Activated naive CD4-positive, alpha-beta T cell treated with anti-CD3 and anti-CD28 coated beads for 36 hours (primary cell): ENCODE measurements around the gene ARL15. TPM values are rescaled to one million over a fixed set of nuclear protein-coding genes. Genes with fewer than 3 reads are reported as not detected.

Experiments used
- CTCF ChIA-PET: fragments of 350-600 bp; sonication (Branson Sonifier 250); formaldehyde crosslinking; loops from one replicate; lab custom pipeline; 2021; ENCODE audit warnings: antibody characterized with exemption; lab: Charles Lee
- DNase-seq: peaks from one replicate; pipeline ENCODE4 v3.0.0-alpha.2; 2020
- H3K27ac Mint-ChIP-seq: one replicate; pipeline ENCODE4 v1.8.0; 2021; ENCODE audit warnings: mild to moderate bottlenecking, mixed read lengths
- H3K27me3 Mint-ChIP-seq: one replicate; pipeline ENCODE4 v1.8.0; 2021; ENCODE audit warnings: low read depth, mixed read lengths
- H3K36me3 Mint-ChIP-seq: one replicate; pipeline ENCODE4 v1.8.0; 2021; ENCODE audit warnings: low read depth, mixed read lengths
- H3K4me1 Mint-ChIP-seq: one replicate; pipeline ENCODE4 v1.8.0; 2021; ENCODE audit warnings: low read depth, mixed read lengths
- H3K4me3 Mint-ChIP-seq: one replicate; pipeline ENCODE4 v1.8.0; 2021; ENCODE audit warnings: mild to moderate bottlenecking, moderate library complexity, mixed read lengths
- H3K9me3 Mint-ChIP-seq: one replicate; pipeline ENCODE4 v1.8.0; 2021; ENCODE audit warnings: mixed read lengths
- intact Hi-C: fragments of 100-400 bp; cut with micrococcal nuclease; formaldehyde crosslinking; loops from one replicate; pipeline ENCODE4 v1.15.1; 2023
- total RNA-seq, 2 experiments: library from RNA; stranded (reverse); gene quantifications; one replicate each; pipeline ENCODE4 v1.2.3, GENCODE V29; 2021

The ARL15 gene
- total RNA-seq, 2 experiments from 2014 or later: 6.7 to 7.0 TPM

DNA sequence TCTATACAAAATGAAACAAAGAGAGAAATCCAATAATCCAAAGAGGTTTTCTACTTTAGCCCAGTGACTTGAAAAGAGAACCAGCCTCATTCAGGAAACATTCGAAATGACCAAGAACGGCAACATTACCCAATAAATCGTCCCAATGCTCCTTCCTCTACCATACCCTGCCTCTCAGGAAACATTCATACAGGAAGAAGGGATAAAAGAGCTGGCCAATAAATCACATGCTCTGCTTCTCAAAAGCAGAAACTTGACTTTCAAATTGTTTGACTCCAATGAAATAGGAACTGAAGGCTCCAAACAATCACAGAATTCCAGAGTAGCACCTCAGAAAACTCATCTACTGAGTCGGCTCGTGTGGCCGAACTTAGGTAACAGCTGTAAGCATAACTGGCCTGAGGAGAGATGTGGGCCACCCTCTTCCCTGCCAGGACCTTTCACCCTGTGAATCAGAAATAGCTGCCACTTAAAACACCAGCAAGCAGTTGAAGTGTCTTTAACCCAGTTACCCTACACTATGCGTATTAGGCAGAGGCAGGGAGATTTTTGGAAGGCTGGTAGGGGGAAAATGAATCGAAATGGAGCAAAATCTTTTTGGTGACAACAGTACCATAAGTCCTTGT, 14.6 kb downstream of the ARL15 start:
- Mint-ChIP-seq H3K4me1 (peaks cover 22% of the 10 kb centered on the region), H3K27me3 (no peaks in the 10 kb centered on the region), H3K27ac (no peak overlapping the region), H3K9me3 (no peaks in the 10 kb centered on the region), H3K36me3 (no peaks in the 10 kb centered on the region), H3K4me3 (no peak overlapping the region)
- intact Hi-C loops: no loop called here
- no peak for DNase-seq
- CTCF ChIA-PET: no interaction called here

DNA sequence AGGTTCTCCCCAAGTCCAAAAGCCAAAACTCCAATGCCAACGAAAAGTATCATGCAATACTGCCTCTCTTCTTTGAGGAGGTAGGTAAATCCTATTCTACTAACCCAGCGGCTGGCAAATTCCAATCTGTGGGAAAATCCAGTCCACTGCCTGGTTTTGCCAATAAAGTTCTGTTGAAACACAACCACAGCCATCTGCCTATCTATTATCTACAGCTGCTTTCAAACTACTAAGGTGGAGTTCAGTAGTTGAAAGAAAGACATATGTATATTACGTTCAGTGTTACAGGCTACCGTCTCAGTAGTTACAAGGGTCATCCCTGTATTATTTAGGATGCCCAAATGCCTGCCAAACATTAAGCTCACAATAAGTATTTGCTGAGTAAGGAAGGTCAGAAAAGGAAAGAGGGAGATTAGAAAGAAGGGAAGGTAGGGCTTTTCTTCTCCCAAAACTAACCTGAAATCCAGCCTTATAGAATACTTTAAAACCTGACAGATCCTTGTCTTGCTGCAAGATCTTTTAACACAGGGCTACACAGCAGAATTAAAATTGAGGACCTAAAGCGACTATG, 16.2 kb downstream of the ARL15 start:
- DNase-seq: no peak
- Mint-ChIP-seq H3K36me3 (no peaks in the 10 kb centered on the region), H3K9me3 (no peaks in the 10 kb centered on the region), H3K4me1 (peaks cover 22% of the 10 kb centered on the region), H3K4me3 (no peak overlapping the region), H3K27ac (no peak overlapping the region), H3K27me3 (no peaks in the 10 kb centered on the region)
- intact Hi-C loops: no loop called here
- CTCF ChIA-PET: no interaction called here

DNA sequence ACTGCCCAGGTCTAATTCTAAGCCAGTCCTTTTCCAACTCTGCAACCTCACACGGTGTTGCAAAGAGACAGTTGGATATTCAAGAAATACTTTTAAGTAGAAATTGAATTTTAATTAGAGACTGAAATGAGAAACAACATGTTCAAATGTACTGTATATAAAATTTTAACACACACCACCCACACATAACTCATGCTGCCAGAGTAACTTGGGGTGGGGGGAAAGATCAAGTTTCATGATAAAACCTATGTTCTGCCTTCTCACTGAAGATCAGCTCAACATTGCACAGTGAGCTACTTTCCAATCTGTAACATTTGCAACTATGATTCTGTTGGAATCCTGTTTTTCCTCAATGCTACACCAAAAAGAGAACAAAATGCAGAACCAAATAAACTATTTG, 17.5 kb downstream of the ARL15 start:
- Mint-ChIP-seq H3K9me3 (no peaks in the 10 kb centered on the region), H3K4me3 (no peak overlapping the region), H3K4me1 (peaks cover 16% of the 10 kb centered on the region), H3K36me3 (no peaks in the 10 kb centered on the region), H3K27ac (no peak overlapping the region), H3K27me3 (no peaks in the 10 kb centered on the region)
- DNase-seq: no peak
- intact Hi-C loops: no loop called here
- CTCF ChIA-PET: no interaction called here

DNA sequence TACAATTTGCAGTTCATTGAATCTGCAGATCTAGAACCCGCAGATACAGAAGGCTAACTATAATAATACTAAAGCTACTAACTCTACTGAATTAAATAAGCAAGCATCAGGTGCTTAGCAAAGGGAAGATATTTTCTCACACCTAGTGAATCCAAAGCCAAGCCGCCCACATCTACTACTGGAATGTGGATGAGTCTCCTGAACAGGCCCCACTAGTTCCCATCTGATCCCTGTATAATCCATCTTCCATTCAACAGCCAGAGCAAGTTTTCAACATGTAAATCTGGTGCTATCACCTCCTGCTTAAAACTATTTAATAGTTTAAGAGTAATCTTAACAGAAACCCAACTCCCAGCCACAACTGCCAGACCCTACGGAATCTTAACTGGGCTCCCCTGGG, 18.9 kb downstream of the ARL15 start:
- H3K27ac Mint-ChIP-seq: no peak overlapping the region
- CTCF ChIA-PET: interaction anchor here (0.6 kb wide), 1 partner anchor 900 kb away, joined by 6 read pairs; no protein-coding TSS in a partner anchor
- no peaks in the 10 kb centered on the region for H3K27me3 Mint-ChIP-seq
- H3K4me3 Mint-ChIP-seq: no peak overlapping the region
- H3K36me3 Mint-ChIP-seq: no peaks in the 10 kb centered on the region
- DNase-seq: no peak
- intact Hi-C loops: no loop called here
- H3K9me3 Mint-ChIP-seq: no peaks in the 10 kb centered on the region
- H3K4me1 Mint-ChIP-seq: peaks cover 13% of the 10 kb centered on the region

DNA sequence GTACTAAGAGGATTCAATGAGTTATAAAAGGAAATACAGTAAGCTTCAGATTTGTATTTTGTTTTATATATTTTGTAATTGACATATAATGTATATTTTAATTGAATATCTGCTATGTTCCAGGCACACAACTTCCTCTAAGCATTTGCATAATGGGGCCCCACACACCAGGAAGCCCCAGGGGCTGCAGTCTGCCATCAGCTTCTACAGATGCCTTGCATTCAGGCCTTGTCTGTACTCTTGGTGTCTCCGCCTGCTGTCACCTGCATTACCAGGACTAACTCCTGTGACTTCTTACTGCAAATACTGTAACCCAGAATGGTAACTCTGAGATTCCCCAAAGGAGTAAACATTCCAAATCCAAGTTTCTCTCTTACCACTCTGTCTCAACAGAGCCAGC, 20.6 kb downstream of the ARL15 start:
- no peak for DNase-seq
- H3K9me3 Mint-ChIP-seq: peaks cover 3% of the 10 kb centered on the region
- H3K36me3 Mint-ChIP-seq: peaks cover 4% of the 10 kb centered on the region
- no peaks in the 10 kb centered on the region for H3K27me3 Mint-ChIP-seq
- peaks cover 7% of the 10 kb centered on the region for H3K4me1 Mint-ChIP-seq
- no peak overlapping the region for H3K27ac Mint-ChIP-seq
- H3K4me3 Mint-ChIP-seq: no peak overlapping the region
- intact Hi-C loops: no loop called here
- CTCF ChIA-PET: interaction anchor here (0.6 kb wide), 1 partner anchor 963 kb away, joined by 7 read pairs; no protein-coding TSS in a partner anchor

DNA sequence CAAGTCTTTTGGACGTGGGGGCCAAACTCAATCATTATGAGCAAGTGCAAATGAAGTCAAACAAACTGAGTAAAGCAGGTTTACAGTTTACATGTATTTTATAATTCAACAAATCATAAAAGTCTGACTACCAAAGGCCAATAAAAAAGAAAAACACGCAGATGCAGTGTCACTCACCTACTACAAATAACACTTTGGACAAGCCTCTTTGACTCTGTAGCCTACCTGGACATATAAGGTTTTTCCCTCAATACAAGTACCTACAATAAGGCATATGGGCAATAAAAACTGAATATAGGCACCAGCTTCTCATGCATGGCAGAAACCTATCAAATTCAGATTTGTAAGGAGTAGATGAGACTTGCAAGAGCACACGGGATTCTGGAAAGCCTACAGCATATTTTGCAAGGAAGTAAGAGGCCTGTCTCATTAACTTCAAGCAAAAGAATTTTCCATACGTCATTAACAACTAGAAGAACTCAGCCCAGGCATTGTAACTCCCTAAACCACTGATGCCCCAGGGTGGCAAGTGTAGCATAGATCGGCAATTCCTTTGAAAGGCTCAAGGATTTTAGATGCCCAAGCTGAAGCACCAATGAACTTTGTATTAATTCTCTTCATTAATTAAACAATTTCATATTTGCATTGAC, 21.7 kb downstream of the ARL15 start:
- peaks cover 4% of the 10 kb centered on the region for H3K36me3 Mint-ChIP-seq
- H3K9me3 Mint-ChIP-seq: peaks cover 3% of the 10 kb centered on the region
- intact Hi-C loops: no loop called here
- H3K4me3 Mint-ChIP-seq: no peak overlapping the region
- CTCF ChIA-PET: interaction anchor here (1.1 kb wide), 1 partner anchor 57 kb away, joined by 3 read pairs; no protein-coding TSS in a partner anchor
- no peak overlapping the region for H3K27ac Mint-ChIP-seq
- no peaks in the 10 kb centered on the region for H3K27me3 Mint-ChIP-seq
- peaks cover 2% of the 10 kb centered on the region for H3K4me1 Mint-ChIP-seq
- DNase-seq: no peak

DNA sequence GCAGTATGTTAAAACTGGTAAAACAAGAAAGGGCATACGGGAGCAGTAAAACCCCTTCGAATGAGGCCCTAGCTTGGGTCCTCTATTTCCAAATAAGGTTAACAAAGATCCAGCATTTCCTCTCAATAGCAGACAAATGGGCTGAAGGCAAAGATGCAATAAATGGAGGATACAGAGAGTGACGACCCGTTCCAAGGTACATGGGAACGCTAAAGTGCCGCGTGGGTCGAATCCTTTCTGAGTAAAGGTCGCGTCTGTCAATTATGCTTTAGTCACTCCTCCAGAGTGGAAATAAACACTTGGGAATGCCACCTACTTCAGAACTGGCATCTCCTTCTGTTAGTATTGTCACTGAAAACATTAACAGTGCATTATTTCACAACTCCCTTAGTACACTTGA, 24.7 kb downstream of the ARL15 start:
- H3K4me3 Mint-ChIP-seq: no peak overlapping the region
- intact Hi-C loops: no loop called here
- H3K27ac Mint-ChIP-seq: no peak overlapping the region
- H3K4me1 Mint-ChIP-seq: peaks cover 2% of the 10 kb centered on the region
- CTCF ChIA-PET: no interaction called here
- H3K9me3 Mint-ChIP-seq: peaks cover 4% of the 10 kb centered on the region
- DNase-seq: no peak
- peaks cover 6% of the 10 kb centered on the region for H3K36me3 Mint-ChIP-seq
- no peaks in the 10 kb centered on the region for H3K27me3 Mint-ChIP-seq

DNA sequence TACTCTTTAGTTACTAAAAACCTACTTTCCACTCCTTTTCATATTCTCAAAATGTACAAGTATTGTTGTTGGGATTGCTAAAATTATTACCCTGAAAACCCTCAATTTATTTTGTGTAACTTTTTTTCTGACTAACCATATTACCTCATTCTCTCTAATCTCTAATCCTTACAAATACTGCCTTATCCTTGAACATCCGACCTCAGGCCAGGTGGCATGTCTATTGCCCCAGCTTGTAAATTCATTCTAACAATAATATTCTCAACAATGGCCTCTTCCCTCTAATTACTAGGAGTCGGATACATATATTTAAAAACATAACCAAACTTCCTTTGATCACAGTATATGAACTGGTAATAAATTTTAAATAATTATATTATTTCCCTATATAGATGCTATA, 25.8 kb downstream of the ARL15 start:
- H3K4me3 Mint-ChIP-seq: no peak overlapping the region

DNA sequence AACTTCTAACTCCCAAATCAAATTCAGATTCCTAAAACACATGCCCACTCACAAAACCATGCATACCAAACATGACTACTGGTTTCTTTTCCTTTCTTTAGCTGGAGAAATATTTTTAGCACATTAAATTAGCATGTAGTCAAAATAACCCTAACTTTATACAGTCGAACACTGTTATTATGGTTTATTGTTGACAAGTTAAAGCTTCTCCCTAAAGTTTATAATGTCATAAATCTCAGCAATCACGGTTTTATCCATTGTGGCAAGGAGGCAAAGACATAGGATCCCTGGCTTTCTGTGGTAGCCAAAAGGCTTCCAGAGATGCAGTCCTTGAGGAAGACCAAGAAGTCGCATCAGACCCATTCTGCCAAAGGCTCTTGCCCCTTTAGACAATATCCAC, 27.5 kb downstream of the ARL15 start:
- Mint-ChIP-seq H3K27me3 (no peaks in the 10 kb centered on the region), H3K4me1 (no peaks in the 10 kb centered on the region), H3K9me3 (peaks cover 4% of the 10 kb centered on the region), H3K27ac (no peak overlapping the region), H3K36me3 (peaks cover 18% of the 10 kb centered on the region), H3K4me3 (no peak overlapping the region)
- intact Hi-C loops: no loop called here
- DNase-seq: no peak
- CTCF ChIA-PET: no interaction called here

More for the DNA sequence above, 25.8 kb downstream of the ARL15 start:
- H3K27me3 Mint-ChIP-seq: no peaks in the 10 kb centered on the region
- H3K36me3 Mint-ChIP-seq: peaks cover 12% of the 10 kb centered on the region
- H3K27ac Mint-ChIP-seq: no peak overlapping the region
- peaks cover 4% of the 10 kb centered on the region for H3K9me3 Mint-ChIP-seq
- DNase-seq: no peak
- CTCF ChIA-PET: no interaction called here
- H3K4me1 Mint-ChIP-seq: no peaks in the 10 kb centered on the region
- intact Hi-C loops: no loop called here

DNA sequence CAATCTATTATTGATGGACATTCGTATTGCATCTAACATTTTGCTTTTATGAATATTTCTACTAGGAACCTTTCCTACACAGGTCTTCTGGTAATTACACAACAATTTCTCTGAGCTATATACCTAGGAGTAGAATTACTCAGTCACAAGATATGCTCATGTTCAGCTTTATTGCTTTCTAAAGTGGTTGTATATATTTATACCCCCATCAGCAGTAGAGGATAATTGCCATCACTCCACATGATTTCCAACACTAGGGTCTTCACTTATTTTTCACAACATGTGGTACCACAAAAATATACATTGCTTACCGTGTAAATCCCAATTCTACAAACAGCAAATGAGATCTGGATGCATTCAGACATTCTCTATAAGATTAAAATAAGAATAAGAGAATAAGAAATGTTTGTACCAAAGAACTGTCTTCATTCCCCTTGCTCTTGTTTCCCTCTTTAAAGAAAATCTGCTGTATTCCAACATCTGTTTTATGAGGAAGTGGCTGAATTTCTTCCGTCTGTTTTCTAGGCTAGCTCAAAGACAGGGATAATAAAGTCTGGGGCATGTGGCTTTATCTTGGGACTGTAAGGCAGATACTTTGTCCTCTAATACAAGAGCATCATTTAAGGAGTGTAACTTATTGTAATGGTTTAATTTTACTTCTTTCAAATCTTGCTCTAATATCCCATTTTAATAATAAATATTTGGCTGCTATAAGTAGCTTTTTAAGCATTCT, 28.2 kb downstream of the ARL15 start:
- H3K27ac Mint-ChIP-seq: no peak overlapping the region
- no peaks in the 10 kb centered on the region for H3K27me3 Mint-ChIP-seq
- CTCF ChIA-PET: interaction anchor here (0.7 kb wide), 1 partner anchor 118 kb away, joined by 3 read pairs; no protein-coding TSS in a partner anchor
- no peak overlapping the region for H3K4me3 Mint-ChIP-seq
- peaks cover 21% of the 10 kb centered on the region for H3K36me3 Mint-ChIP-seq
- no peak for DNase-seq
- H3K9me3 Mint-ChIP-seq: peaks cover 4% of the 10 kb centered on the region
- no peaks in the 10 kb centered on the region for H3K4me1 Mint-ChIP-seq
- intact Hi-C loops: no loop called here

DNA sequence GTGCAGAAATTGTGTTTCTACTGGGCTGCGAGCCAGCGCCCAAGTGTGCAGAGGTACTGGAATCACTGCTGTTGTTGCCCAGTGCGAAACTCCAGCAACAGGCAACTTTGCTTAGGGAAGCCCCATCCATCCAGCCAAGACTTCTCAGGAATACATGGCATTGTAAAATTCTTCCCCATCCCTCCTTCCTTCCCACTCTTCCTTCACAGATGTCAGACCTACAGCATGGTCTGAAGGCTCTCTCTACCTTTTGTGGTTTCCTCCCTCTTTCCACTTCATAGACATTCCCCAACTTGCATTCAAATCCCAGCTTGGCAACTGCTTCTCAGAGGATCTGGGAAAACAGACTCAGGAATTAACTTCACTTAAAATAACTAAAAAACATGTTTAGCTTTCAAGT, 30.4 kb downstream of the ARL15 start:
- CTCF ChIA-PET: interaction anchor here (1.1 kb wide), 1 partner anchor 36 kb away, joined by 4 read pairs; no protein-coding TSS in a partner anchor
- intact Hi-C loops: no loop called here
- H3K36me3 Mint-ChIP-seq: peaks cover 17% of the 10 kb centered on the region
- no peak overlapping the region for H3K27ac Mint-ChIP-seq
- peaks cover 1% of the 10 kb centered on the region for H3K9me3 Mint-ChIP-seq
- no peaks in the 10 kb centered on the region for H3K27me3 Mint-ChIP-seq
- DNase-seq: no peak
- H3K4me1 Mint-ChIP-seq: no peaks in the 10 kb centered on the region
- no peak overlapping the region for H3K4me3 Mint-ChIP-seq

DNA sequence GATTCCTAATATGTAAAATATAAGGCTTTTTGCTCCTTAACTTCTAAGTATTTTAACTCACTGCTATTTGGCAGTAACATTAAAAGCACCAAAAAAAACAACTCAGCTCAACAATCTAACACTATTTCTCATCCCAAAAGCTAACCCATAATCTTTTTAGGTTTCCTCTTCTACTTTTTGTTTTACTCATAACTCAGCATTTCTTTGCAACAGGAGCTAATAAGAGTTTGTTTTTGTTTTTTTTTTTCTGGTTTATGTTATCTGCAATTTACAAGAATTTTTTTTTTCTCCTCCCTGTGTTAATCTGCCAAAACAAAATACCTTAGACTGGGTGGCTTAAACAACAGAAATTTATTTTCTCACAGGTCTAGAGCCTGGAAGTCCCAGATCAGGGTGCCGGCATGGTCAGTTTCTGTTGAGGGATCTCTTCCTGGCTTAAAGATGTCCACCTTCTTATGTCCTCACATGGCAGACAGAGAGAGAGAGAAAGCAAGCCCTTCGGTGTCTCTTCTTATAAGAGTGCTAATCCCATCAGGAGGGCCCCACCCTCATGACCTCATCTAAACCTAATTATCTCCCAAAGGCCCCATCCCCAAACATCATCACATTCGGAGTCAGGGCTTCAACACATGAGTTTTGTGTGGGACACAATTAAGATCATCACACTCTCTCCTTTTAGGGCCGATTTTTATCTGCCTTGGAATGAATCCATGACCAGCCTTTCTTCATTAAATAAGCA, 31.2 kb downstream of the ARL15 start:
- no peaks in the 10 kb centered on the region for H3K27me3 Mint-ChIP-seq
- peaks cover 1% of the 10 kb centered on the region for H3K9me3 Mint-ChIP-seq
- peaks cover 17% of the 10 kb centered on the region for H3K36me3 Mint-ChIP-seq
- H3K27ac Mint-ChIP-seq: no peak overlapping the region
- no peaks in the 10 kb centered on the region for H3K4me1 Mint-ChIP-seq
- H3K4me3 Mint-ChIP-seq: no peak overlapping the region
- CTCF ChIA-PET: interaction anchor here (0.7 kb wide), 1 partner anchor 36 kb away, joined by 4 read pairs; no protein-coding TSS in a partner anchor
- intact Hi-C loops: no loop called here
- DNase-seq: no peak
